ENCODE results near the gene PRKRIP1.
"Not testable (repeated sequence)": the region's sequence is repeated elsewhere in the genome, so short reads cannot be mapped to it uniquely, and the experiment has no call there.

The PRKRIP1 gene

DNA sequence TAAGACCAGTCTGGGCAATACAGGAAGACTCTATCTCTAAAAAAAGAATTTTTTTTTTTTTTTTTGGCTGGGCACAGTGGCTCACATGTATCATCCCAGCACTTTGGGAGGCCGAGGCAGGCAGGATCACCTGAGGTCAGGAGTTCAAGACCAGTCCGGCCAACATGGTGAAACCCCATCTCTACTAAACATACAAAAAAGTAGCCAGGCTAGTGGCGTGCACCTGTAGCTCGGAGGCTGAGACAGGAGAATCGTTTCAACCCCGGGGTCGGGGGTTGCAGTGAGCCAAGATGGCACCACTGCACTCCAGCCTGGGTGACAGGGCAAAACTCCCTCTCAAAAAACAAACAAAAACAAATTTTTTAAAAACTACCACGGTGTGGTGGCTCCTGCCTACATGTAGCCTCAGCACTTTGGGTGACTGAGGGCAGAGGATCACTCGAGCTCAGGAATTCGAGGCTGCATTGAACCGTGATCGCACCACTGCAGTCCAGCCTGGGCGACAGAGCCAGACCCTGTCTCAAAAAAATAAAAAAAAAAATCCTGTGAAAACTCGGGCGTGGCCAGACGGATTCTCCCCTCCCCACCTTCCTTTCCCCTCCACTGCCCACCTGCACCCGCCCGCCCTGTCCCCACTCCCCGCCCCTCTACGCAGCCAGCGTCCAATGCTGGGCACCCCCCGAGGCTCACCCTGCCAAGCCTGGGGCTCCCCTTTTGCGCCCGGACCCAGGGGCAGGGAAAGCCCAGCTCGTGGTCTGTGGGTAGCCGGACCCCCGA is 36.5 kb downstream of the PRKRIP1 start:
- DNase-seq: peak in 1 of 2 experiments; percentile 46

DNA sequence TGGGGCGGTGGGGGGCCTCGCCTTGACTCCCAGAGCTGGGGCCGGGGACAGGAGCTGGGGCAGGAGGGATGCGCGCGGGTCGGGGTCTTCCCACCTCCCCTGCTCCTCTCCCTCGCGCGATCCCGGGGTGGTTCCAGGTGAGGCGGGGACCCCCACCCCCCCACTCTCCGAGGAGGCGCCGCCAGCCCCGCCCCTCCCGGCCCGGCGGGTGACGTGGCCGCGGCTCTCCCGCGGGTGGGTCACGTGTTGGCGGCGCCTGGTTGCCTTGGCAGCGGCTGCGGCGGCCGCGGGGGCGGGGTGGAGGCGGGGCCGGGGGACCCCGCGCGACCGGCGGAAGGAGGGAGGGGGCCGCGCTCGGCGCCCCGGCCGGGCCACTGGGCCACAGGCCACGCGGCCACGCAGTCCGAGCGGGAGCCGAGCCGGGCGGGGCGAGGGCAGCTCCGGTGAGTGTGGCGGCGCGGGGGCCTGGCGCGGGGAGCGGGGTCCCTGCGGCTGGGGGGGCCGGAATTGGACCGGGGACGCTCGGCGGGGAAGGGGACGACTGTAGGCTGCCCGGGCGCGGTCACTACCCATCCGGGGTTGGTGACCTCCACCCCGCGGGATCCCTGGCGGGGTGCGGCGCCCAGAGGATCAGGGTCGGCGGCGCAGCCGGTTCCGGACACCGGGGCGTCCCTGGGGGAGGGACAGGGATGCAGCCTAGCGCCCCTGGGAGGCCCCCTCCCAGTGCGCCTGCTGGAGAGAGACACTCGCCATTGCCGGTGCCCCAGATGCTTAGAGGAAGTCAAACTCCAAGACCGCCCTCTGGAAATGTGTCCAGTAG is 37.3 kb downstream of the PRKRIP1 start, which contains the start of gene ORAI2:
Gene ORAI2 (plus strand): TSS at position 357 of the 820 bp plus-strand sequence. CDS start 5,382 bp downstream, outside the sequence.
- DNase-seq: peak; percentile 85 to 90

DNA sequence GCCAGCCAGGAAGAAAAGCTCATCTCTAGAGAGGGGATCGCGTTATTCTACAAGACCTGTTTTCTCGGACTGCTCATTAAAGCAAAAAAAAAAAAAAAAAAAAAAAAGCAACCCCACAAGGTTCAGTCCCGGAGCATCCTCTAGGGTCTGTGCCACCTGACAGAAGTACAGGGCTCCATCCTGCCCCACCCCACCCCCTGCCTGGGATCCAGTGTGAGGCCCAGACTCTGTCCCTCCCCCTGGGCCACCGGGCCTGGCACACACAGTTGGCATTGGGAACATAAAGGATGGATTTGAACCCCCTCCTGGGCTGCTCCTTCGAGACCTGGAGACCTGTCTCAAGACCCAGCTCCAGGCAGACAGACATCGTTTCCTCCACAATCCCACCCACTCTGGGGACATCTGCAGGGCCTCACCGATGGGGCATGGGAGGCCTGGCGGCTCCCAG is 37.9 kb downstream of the PRKRIP1 start:
- peak in 1 of 2 experiments; percentile 45 for DNase-seq

GRCh38 chr7:102436118-102436517 is 40.0 kb downstream of the PRKRIP1 start:
- DNase-seq: no peak

DNA sequence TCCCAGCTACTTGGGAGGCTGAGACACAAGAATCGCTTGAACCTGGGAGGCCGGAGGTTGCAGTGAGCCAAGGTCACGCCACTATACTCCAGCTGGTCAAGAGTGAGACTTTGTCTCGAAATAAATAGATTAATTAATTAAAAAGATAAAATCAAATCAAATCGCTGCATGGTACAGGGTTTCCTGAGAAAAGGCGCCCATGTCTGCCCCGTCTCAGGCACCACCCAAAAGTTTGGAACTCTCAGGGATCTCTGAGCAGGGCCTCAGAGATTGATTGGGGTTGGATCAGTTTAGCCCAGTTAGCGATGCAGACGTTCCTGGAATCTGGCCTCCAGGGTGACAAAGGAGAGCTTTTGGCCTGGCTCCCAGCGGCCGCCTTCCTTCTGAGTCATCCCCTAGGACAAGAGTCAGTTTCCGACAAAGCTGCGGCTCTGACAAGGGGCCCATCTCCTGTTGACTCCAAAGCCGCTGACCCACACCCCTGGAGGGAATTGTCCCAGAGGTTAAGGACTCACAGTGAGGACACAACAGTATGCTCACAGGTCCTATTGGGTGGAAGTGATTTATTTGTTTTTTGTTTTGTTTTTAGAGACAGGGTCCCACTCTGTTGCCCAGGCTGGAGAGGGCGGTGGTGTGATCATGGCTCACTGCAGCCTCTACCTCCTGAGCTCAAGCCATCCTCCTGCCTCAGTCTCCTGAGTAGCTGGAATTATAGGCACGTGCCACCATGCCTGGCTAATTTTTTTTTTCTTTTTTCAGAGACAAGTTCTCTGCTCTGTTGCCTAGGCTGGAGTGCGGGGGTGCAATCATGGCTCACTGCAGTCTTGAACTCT is 44.0 kb downstream of the PRKRIP1 start:
- DNase-seq: no peak

GRCh38 chr7:102444961-102445673 is 49.0 kb downstream of the PRKRIP1 start:
- no peak for DNase-seq

DNA sequence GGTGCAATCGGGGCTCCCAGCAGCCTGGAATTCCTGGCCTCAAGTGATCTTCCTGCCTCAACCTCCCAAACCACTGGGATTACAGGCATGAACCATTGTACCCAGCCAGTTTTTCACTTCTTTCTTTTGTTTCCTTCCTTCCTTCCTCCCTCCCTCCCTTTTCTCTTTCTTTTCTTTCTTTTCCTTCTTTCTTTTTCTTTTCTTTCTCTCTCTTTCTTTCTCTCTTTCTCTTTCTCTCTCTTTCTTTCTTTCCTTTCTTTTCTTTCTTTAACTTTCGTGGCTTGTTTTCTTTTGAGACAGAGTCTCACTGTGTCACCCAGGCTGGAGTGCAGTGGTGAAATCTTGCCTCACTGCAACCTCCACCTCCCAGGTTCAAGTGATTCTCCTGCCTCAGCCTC is 49.5 kb downstream of the PRKRIP1 start:
- no peak for DNase-seq

DNA sequence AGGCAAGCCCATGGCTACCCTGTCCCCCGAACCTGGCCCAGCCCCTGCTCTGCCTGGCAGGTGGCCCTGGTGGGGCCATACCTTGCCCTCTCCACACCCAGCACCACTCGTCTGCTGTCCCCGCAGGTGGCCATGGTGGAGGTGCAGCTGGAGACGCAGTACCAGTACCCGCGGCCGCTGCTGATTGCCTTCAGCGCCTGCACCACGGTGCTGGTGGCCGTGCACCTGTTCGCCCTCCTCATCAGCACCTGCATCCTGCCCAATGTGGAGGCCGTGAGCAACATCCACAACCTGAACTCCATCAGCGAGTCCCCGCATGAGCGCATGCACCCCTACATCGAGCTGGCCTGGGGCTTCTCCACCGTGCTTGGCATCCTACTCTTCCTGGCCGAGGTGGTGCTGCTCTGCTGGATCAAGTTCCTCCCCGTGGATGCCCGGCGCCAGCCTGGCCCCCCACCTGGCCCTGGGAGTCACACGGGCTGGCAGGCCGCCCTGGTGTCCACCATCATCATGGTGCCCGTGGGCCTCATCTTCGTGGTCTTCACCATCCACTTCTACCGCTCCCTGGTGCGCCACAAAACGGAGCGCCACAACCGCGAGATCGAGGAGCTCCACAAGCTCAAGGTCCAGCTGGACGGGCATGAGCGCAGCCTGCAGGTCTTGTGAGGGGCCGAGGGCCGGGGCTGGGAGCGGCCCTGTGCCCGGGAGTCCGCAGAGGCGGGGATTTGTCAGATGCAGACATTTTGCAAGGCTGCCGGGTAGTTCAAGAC is 50.4 kb downstream of the PRKRIP1 start:
- DNase-seq: no peak

DNA sequence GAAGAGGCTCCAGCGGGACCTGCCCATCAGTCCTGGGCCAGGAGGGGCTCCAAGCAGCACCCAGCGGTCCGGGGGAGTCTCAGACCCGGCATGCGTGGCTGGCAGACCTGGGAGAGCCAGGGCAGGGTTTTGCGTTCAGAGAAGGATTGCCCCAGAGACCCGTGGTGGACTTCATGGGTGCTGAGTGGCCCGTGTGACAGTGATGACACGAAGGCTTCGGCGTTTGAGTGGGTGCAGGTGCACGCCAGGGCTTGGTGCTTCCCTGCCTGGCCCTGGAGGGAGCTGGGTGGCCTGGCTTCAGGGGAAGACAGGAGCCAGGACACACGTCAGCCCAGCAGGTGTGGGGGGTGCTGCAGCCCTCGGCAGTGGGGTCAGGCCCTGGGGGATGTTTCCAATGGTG is 51.1 kb downstream of the PRKRIP1 start:
- DNase-seq: no peak

DNA sequence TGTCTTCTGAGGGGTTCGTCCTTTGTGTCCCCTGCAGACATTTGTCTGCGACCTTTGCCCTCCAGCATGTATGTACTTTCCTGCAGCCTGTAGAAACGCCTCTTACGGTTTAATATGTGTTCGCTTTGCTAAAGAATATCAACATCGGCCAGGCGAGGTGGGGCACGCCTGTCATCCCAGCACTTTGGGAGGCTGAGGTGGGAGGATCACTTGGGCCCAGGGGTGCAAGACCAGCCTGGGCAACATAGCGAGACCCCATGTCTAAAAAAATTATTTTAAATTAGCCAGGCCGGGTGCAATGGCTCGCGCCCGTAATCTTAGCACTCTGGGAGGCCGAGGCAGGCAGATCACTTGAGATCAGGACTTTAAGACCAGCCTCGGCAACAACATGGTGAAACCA is 53.0 kb downstream of the PRKRIP1 start:
- no peak for DNase-seq

DNA sequence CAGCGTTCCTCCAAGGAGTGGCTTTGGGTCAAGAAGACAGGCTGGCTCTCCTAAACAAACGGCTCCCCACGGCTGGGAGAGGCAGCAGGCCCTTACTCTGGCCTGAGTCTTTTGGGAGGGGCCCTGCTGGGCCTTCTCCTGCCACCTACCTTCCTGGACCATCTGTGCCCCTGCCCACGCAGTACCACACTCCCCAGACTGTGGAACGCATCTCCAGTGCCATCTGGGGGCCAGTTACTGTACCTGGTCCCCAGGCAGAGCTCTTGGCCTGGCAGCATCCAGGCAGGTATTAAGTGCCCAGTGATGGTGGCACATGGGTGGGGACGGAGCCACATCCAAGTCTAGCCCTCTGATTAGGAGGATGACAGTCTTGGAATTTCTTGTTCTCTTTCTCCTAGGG is 54.1 kb downstream of the PRKRIP1 start:
- DNase-seq: peak; percentile 54 to 64

DNA sequence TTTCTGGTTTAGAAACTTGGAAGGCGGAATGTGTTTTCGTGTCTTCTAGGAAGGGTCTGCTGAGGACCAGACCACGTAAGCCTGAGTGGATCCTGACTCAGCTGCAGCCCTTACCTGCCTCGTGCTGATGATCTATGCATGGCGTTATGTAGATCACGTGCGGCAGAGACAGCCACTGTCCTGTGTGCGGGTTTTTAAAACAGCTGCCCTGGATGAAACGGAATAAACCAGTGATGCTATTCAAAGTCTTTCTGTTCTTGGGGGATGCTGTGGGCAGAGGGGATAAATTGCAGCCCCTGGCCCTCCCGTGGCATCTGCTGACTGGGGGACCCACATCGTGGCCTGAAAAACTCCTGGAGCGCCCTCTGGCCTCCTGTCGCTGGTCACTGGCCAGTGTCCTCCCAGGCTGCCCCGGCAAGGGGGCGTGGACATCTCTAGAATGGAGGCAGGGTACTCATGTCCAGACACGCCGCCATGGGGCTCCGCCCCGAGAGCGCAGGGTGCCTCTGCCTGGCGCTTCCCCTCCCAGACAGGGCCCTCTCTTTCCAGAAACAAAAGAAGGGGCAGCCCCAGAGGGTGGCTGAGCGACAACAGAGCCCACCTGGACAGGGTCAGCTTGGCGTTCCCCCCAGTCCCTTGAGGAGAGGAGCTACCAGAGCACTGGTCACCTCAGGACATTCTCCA is 55.4 kb downstream of the PRKRIP1 start:
- DNase-seq: no peak

DNA sequence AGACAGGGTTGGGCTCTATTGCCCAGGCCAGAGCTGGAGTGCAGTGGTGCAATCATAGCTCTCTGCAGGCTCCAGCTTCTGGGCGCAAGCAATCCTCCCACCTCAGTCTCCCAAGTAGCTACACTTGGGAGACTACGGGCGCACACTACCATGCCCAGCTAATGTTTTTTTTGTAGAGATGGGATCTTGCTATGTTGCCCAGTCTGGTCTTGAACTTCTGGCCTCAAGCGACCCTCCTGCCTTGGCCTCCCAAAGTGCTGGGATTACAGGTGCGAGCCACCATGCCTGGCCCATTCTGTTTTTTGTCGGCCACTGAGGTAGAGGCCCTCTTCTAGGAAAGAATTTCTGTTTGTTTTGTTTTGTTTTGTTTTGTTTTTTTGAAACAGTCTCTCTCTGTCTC is 56.3 kb downstream of the PRKRIP1 start:
- DNase-seq: no peak

GRCh38 chr7:102453319-102453718 is 57.2 kb downstream of the PRKRIP1 start:
- no peak for DNase-seq

- no peak for DNase-seq
These were observed 58.3 kb downstream of the PRKRIP1 start for GRCh38 chr7:102454468-102454867.

DNA sequence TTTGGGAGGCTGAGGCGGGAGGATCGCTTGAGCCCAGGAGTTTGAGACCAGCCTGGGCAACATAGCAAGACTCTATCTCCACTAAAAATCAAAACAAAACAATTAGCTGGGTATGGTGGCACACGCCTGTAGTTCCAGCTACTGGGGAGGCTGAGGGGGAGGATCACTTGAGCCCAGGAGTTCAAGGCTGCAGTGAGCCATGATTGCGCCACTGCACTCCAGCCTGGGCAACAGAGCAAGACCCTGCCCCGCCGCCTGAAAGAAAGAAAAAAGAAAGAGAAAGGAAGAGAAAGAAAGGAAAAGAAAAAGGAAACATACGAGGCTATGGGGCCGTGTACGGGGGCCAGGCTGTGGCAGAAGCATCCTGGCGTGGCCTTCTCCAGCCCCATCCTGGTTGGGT is 58.8 kb downstream of the PRKRIP1 start:
- DNase-seq: not testable (repeated sequence)

GRCh38 chr7:102455596-102455995 is 59.4 kb downstream of the PRKRIP1 start:
- no peak for DNase-seq

GRCh38 chr7:102456327-102456726 is 60.2 kb downstream of the PRKRIP1 start:
- no peak for DNase-seq

DNA sequence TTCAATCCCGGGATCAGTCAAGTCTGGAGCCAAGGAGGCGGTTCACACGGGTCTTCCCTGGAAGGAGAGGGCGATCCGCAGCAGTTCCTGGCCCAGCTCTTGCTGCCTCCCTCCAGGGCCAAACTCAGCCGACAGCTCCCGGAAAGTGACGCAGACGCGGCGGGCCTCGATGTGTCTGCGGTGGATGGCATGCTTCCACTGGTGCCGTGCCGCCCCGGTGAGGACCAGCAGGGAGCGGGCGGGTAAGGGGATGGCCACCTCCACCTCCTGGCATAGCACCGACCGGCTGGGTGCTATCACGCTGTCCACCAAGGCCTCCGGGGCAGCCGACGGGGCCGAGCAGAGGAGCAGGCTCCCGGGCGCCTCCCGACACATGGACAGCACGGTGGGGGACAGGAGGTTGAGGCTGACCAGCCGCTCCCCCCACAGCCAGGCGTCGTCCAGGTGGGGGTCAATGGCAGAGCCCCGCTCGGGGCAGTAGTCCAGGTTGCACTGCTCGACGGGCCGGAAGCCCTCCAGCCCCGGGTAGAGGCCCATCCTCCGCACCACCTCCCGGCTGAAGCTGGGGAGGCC is 61.3 kb downstream of the PRKRIP1 start:
- no peak for DNase-seq

- no peak for DNase-seq
These were observed 63.2 kb downstream of the PRKRIP1 start for GRCh38 chr7:102459221-102459844.
